GM12873 (cell line): ENCODE results near the gene TSPAN18.

Experiments used
- TF ChIP-seq, protein P1 (sequence below): IDR thresholded peaks from 2 replicates; pipeline ENCODE4 v1.5.1; 2012; ENCODE audit warnings: low read depth, mild to moderate bottlenecking, moderate library complexity, low read length, control low read depth; ENCODE audit not compliant: insufficient read depth; ENCODE audit errors: missing control alignments

The TSPAN18 gene

DNA sequence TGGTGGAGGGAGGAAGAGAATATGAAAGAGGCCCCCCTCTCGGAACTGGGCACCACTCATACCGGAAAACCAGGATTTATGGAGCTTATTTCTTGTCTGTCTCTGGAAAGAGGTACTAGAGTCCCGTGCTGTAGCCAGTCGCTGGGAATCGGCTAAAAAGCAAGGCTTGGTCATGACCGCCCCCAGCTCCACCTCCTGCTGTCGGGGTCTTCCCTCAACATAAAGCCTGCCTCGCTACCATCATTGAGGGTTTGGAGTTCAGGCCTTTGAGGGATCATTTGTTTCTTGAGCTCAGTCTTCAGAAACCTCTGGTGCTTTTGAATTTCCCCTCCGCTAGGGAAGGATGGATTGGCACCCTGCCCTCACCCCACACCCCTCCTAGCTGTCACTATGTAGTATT is 97.1 kb downstream of the TSPAN18 start:
- TF ChIP-seq, protein P1, sequence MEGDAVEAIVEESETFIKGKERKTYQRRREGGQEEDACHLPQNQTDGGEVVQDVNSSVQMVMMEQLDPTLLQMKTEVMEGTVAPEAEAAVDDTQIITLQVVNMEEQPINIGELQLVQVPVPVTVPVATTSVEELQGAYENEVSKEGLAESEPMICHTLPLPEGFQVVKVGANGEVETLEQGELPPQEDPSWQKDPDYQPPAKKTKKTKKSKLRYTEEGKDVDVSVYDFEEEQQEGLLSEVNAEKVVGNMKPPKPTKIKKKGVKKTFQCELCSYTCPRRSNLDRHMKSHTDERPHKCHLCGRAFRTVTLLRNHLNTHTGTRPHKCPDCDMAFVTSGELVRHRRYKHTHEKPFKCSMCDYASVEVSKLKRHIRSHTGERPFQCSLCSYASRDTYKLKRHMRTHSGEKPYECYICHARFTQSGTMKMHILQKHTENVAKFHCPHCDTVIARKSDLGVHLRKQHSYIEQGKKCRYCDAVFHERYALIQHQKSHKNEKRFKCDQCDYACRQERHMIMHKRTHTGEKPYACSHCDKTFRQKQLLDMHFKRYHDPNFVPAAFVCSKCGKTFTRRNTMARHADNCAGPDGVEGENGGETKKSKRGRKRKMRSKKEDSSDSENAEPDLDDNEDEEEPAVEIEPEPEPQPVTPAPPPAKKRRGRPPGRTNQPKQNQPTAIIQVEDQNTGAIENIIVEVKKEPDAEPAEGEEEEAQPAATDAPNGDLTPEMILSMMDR = no peak

- TF ChIP-seq, protein P1 = no peak
These were observed 97.5 kb downstream of the TSPAN18 start for GRCh38 chr11:44824300-44824704.

GRCh38 chr11:44825058-44825785 is 98.5 kb downstream of the TSPAN18 start:
- TF ChIP-seq, protein P1 = no peak

GRCh38 chr11:44826922-44827643 is 100.3 kb downstream of the TSPAN18 start:
- TF ChIP-seq, protein P1 = no peak

GRCh38 chr11:44828296-44828695 is 101.5 kb downstream of the TSPAN18 start:
- TF ChIP-seq, protein P1 = no peak

DNA sequence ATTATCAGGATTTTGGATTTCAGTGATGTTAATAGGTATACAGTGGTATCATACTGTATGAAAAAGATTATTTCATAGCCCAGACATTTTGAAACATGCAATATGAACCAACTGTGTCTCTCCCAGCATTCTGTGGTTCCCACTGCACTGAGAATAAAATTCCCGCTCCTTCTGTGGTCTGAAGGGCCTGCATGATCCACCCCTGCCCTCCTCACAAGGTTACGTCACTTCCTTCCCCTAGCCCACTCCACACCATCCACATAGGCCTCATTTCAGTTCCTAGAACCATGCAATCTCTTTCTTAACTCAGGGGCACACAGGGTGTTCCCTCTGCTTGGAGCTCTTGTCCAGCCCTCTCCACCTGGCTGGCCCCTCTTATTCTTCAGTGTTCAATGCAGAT is 103.1 kb downstream of the TSPAN18 start:
- TF ChIP-seq, protein P1 = no peak

GRCh38 chr11:44831605-44832394 is 105.0 kb downstream of the TSPAN18 start:
- TF ChIP-seq, protein P1 = no peak
